HepG2 (cell line): ENCODE results near the gene ERMARD. TPM values are rescaled to one million over a fixed set of nuclear protein-coding genes. Genes with fewer than 3 reads are reported as not detected.

Source experiments
- ATAC-seq: fragments of 200-7000 bp; cut with Tn5 transposase; 3 replicates; pipeline ENCODE4 v1.9.1; 2020; ENCODE audit warnings: mild to moderate bottlenecking, moderate library complexity
- BruUV-seq: library from RNA; stranded (reverse); fragments of 400-500 nt; replicated peaks from 2 replicates; lab custom pipeline; 2021; lab: Mats Ljungman, UMichigan
- CTCF ChIA-PET: fragments of 300-600 bp; formaldehyde crosslinking; extraction: SDS; loops from one replicate; lab custom pipeline; 2021; ENCODE audit warnings: low total read pairs, inconsistent platforms, low intra/inter-chr PET ratio; lab: Yijun Ruan, JAX
- POLR2A ChIA-PET: fragments of 350-600 bp; sonication (Branson Sonifier 250); formaldehyde crosslinking; loops from one replicate; lab custom pipeline; 2020; ENCODE audit warnings: antibody characterized with exemption, inconsistent platforms; lab: Yijun Ruan, JAX
- DNase-seq: peaks from one replicate; pipeline ENCODE4 v3.0.0-alpha.2; 2015; ENCODE audit warnings: low spot score
- FAIRE-seq: peaks from 3 replicates; lab custom pipeline; 2011; peaks lifted over from hg19 to GRCh38; lab: Jason Lieb, UNC
- H2AFZ ChIP-seq: one replicate; pipeline ENCODE4 v1.6.1; 2011; ENCODE audit warnings: low read length, inconsistent platforms
- H3K27ac ChIP-seq: fragments of 300-600 bp; 3 replicates; pipeline ENCODE4 v1.8.0; 2011; ENCODE audit warnings: mixed run types, mild to moderate bottlenecking, mixed read lengths, low read length, inconsistent platforms; ENCODE audit not compliant: insufficient read depth; ENCODE audit errors: extremely low read length
- H3K27me3 ChIP-seq, 2 experiments: fragments of 200-600 bp in 1 of 2; 2 replicates in 1 of 2; 3 replicates in 1 of 2; pipeline versions ENCODE4 v1.6.0 to v1.8.0; 2011; ENCODE audit warnings: low read length in 2 of 2, mild to moderate bottlenecking in 2 of 2, moderate library complexity in 2 of 2, inconsistent platforms in 1 of 2; ENCODE audit not compliant: insufficient read depth in 2 of 2, control insufficient read depth in 1 of 2
- H3K36me3 ChIP-seq, 2 experiments: fragments of 200-600 bp in 1 of 2; replicated peaks in 1 of 2; 2 replicates in 1 of 2; 3 replicates in 1 of 2; pipeline versions ENCODE4 v1.5.1 to v1.8.0; 2011; ENCODE audit warnings: low read length in 2 of 2, inconsistent platforms in 1 of 2; ENCODE audit not compliant: insufficient read depth in 2 of 2, control insufficient read depth in 1 of 2
- H3K4me1 ChIP-seq: 2 replicates; pipeline ENCODE4 v1.5.1; 2012; ENCODE audit warnings: low read length, inconsistent platforms; ENCODE audit not compliant: insufficient read depth
- H3K4me2 ChIP-seq: 2 replicates; pipeline ENCODE4 v1.6.0; 2011; ENCODE audit warnings: low read depth, low read length, inconsistent platforms
- H3K4me3 ChIP-seq, 3 experiments: fragments of 200-600 bp in 1 of 3; sonication (generic), shearing (Covaris generic) in 1 of 3; replicated peaks in 1 of 3; 2 replicates each; pipeline ENCODE4 v1.5.1; 2011 to 2016; ENCODE audit warnings: low read length in 3 of 3, inconsistent platforms in 2 of 3, low read depth in 2 of 3, mild to moderate bottlenecking in 2 of 3, control low read depth in 1 of 3, mixed read lengths in 1 of 3; ENCODE audit not compliant: insufficient read depth in 1 of 3
- H3K79me2 ChIP-seq: one replicate; pipeline ENCODE4 v1.6.1; 2011; ENCODE audit warnings: low read length, inconsistent platforms; ENCODE audit not compliant: insufficient read depth
- H3K9ac ChIP-seq: 2 replicates; pipeline ENCODE4 v1.6.0; 2011; ENCODE audit warnings: mild to moderate bottlenecking, low read depth, low read length, inconsistent platforms; ENCODE audit not compliant: insufficient read depth
- H3K9me3 ChIP-seq: 2 replicates; pipeline ENCODE4 v1.5.1; 2012; ENCODE audit warnings: mild to moderate bottlenecking, low read length
- H4K20me1 ChIP-seq: 2 replicates; pipeline ENCODE4 v1.6.0; 2011; ENCODE audit warnings: inconsistent platforms, mild to moderate bottlenecking, low read length, moderate library complexity; ENCODE audit not compliant: insufficient read depth
- ARID5B ChIP-seq: IDR thresholded peaks from 2 replicates; pipeline ENCODE4 v1.4.0; 2020; ENCODE audit warnings: mild to moderate bottlenecking, missing genetic modification reagents
- CC2D1A ChIP-seq: sonication (generic); formaldehyde crosslinking; IDR thresholded peaks from 2 replicates; pipeline ENCODE4 v1.8.1; 2023; ENCODE audit warnings: mild to moderate bottlenecking, missing genetic modification reagents
- CREB1 ChIP-seq, 2 experiments: fragments of 450-650 bp in 1 of 2; IDR thresholded peaks; 2 replicates each; pipeline ENCODE4 v1.6.1; 2016 to 2017; ENCODE audit warnings: control low read depth in 1 of 2, mild to moderate bottlenecking in 1 of 2, missing compliant biosample characterization in 1 of 2, missing genetic modification characterization in 1 of 2
- CTCF ChIP-seq: sonication (generic); formaldehyde crosslinking; IDR thresholded peaks from 2 replicates; pipeline ENCODE4 v1.5.0; 2020; ENCODE audit warnings: mild to moderate bottlenecking, missing genetic modification reagents, moderate library complexity
- MTA1 ChIP-seq: sonication (generic); formaldehyde crosslinking; IDR thresholded peaks from 2 replicates; pipeline ENCODE4 v1.4.0; 2020; ENCODE audit warnings: missing genetic modification reagents, mild to moderate bottlenecking, borderline replicate concordance
- NR2F2 ChIP-seq: IDR thresholded peaks from 2 replicates; pipeline ENCODE4 v1.6.1; 2012; ENCODE audit warnings: low read depth, inconsistent platforms, borderline replicate concordance
- RORA ChIP-seq: sonication (generic); formaldehyde crosslinking; IDR thresholded peaks from 2 replicates; pipeline ENCODE4 v1.5.0; 2020; ENCODE audit warnings: mild to moderate bottlenecking, missing genetic modification reagents, moderate library complexity
- TAF15 ChIP-seq: fragments of 200-400 bp; formaldehyde crosslinking; IDR thresholded peaks from one replicate; pipeline ENCODE4 v1.6.1; 2018; ENCODE audit warnings: mild to moderate bottlenecking, low read depth, low read length; ENCODE audit not compliant: poor library complexity, severe bottlenecking
- ZNF280D ChIP-seq: sonication (generic); formaldehyde crosslinking; IDR thresholded peaks from 2 replicates; pipeline ENCODE4 v1.5.1; 2020; ENCODE audit warnings: mild to moderate bottlenecking, missing genetic modification reagents
- ZNF574 ChIP-seq: sonication (generic); formaldehyde crosslinking; IDR thresholded peaks from 2 replicates; pipeline ENCODE4 v1.4.0; 2020; ENCODE audit warnings: missing genetic modification reagents
- WGBS: methylation state at CpG from one replicate; pipeline ENCODE4 v1.1.6; 2017; ENCODE audit warnings: low lambda C conversion rate; 5-methylcytosine and 5-hydroxymethylcytosine counted together
- in situ Hi-C: cut with HindIII; loops from 2 replicates; pipeline ENCODE4 v1.10.0; 2017; ENCODE audit warnings: low pct_unique_long_range_greater_than_20kb; ENCODE audit not compliant: extremely low pct_ligation_motif_present
- intact Hi-C: fragments of 100-400 bp; cut with micrococcal nuclease; formaldehyde crosslinking; loops from one replicate; pipeline ENCODE4 v1.10.0; 2022; ENCODE audit not compliant: unreplicated experiment
- polyA plus RNA-seq, 8 experiments: library from polyadenylated mRNA; depleted of rRNA in 3 of 8; stranded (reverse) in 7 of 8; unstranded in 1 of 8; fragments of >200 nt; fragmentation: Illumina TruSeq in 4 of 8; extraction: Trizol in 4 of 8; gene quantifications; 2 replicates each; pipeline versions ENCODE4 v1.2.1 to v1.2.3, GENCODE V29; 2011 to 2016; ENCODE audit warnings: low read depth in 4 of 8, missing spikeins in 1 of 8, mixed read lengths in 1 of 8; ENCODE audit not compliant: insufficient read depth in 1 of 8
- total RNA-seq, 5 experiments: library from RNA; depleted of rRNA; stranded (reverse); fragments of >200 nt; fragmentation: Illumina TruSeq; extraction: Trizol; gene quantifications; 2 replicates each; pipeline ENCODE4 v1.2.3, GENCODE V29; 2016; ENCODE audit warnings: low read depth in 1 of 5

ERMARD gene
- total and polyA plus RNA-seq, 2 of the 13 experiments (the other 11 are each of a cell fraction or from before 2014, with no cell fraction given) = 8.8 to 10.7 TPM

- no peak for TF ChIP-seq ARID5B (CRISPR knock-in tag)
- no peak for TF ChIP-seq TAF15
These were observed 78.4 kb downstream of the ERMARD start (continued) for GRCh38 chr6:169829786-169830185.

GRCh38 chr6:169830876-169831275 is 79.5 kb downstream of the ERMARD start:
- no peak for FAIRE-seq
- H3K9me3 ChIP-seq = no peaks in the 10 kb centered on the region
- no peak overlapping the region for H3K4me3 ChIP-seq
- no TSS peak for BruUV-seq
- H3K9ac ChIP-seq = no peak overlapping the region
- H3K27ac ChIP-seq = no peak overlapping the region
- H4K20me1 ChIP-seq = no peaks in the 10 kb centered on the region
- intact Hi-C loops = loop anchor here (1.0 kb wide), 3 partner anchors 41 to 698 kb away; no protein-coding TSS in a partner anchor
- H3K4me1 ChIP-seq = peaks cover 19% of the 10 kb centered on the region
- peaks cover 0 to 22% of the 10 kb centered on the region in 2 experiments; a peak in 4 of 5 replicates for H3K27me3 ChIP-seq
- no peak overlapping the region; the same call in 1 of the 2 replicates for H3K4me2 ChIP-seq
- ChIA-PET POLR2A (interaction anchor here (1.5 to 1.9 kb wide), 2 partner anchors 24 to 41 kb away, joined by 5 to 9 read pairs; no protein-coding TSS in a partner anchor), CTCF (interaction anchor here (1.6 to 2.4 kb wide), 4 partner anchors 41 to 699 kb away, joined by 3 to 24 read pairs (median 12); no protein-coding TSS in a partner anchor)
- peak; percentile 36 for ATAC-seq
- no peak for DNase-seq
- WGBS = 69% methylated on average over 7 of the region's 12 CpGs
- H2AFZ ChIP-seq = no peak overlapping the region
- in situ Hi-C loops = loop anchor here (5.0 kb wide), 1 partner anchor 701 kb away; no protein-coding TSS in a partner anchor
- H3K36me3 ChIP-seq = no peaks in the 10 kb centered on the region
- H3K79me2 ChIP-seq = no peaks in the 10 kb centered on the region
- TF ChIP-seq RORA (CRISPR knock-in tag) (no peak), CC2D1A (CRISPR knock-in tag) (no peak), ZNF280D (CRISPR knock-in tag) (peak; percentile 6; the same call in 1 of the 2 replicates), NR2F2 (no peak), CTCF (CRISPR knock-in tag) (peak; percentile 16; the same call in 1 of the 2 replicates), MTA1 (no peak), ZNF574 (no peak), CREB1 (IDR thresholded peaks at IDR 0.05) (no peak), CREB1 (CRISPR knock-in tag; IDR thresholded peaks at IDR 0.05) (no peak)
